HG02884 (cell line): ENCODE results near the gene AGRN.
"Not testable (repeated sequence)": the region's sequence is repeated elsewhere in the genome, so short reads cannot be mapped to it uniquely, and the experiment has no call there.

Experiments used
- ATAC-seq: cut with Tn5 transposase; IDR thresholded peaks from one replicate; pipeline ENCODE4 v1.9.1; 2021; ENCODE audit warnings: mild to moderate bottlenecking, moderate library complexity; ENCODE audit not compliant: unreplicated experiment

The AGRN gene

DNA sequence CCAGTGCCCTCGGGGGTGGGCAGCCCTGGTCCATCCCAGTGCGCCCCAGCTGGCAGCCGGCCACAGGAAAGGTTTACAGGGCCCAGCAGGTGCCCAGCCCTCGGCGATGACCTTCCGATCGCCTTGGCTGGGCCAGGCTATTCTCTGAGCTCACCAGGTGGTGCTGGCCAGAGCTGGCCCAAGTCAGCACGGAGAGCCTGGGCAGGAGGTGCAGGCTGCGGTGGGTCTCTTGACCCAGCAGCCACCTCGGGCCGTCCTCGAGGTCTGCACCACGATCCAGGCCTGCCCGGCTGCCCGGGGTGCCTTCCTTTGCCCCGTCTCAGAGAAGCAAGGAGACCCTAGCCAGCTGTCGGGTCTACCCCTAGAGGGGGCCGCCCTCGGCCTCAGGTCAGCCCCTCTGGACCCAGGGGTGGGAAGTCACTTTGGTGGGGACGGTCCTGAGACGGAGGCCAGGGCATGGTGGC, 38.4 kb upstream of the AGRN start:
- ATAC-seq, result no peak

DNA sequence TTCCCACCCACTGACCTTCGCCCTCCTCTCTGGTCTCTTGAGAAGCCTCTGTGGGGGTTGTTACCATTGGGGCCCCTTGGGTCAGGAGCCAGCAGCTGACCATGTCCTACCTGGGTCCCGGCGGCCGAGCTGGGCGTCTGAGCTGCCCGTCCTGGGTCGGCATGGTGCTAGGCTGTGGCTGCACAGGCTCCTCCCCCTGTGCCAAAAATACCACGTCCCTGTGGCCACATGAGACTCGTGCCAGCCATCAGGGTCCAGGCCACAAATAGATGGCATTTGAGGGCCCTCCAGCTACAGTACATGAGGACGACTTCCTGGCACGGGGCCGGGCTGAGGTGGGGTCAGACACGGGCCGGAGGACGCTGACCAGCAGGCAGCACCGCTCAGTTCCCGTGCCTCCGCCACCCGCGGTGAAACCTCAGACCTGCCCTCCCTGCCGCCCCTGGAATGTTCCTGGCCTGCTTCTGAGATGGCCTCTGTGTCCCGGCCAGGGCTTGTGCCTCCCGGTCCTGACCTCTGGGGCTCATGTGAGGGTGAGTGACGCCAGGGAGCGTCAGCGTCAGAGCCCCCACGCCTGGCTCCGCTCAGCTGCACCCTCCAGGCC, 37.9 kb upstream of the AGRN start, which contains the start of gene PERM1:
PERM1 (minus strand) TSS at position 139 of the 604 bp plus-strand sequence. CDS start 1,064 bp downstream, outside the sequence.
- no peak for ATAC-seq

DNA sequence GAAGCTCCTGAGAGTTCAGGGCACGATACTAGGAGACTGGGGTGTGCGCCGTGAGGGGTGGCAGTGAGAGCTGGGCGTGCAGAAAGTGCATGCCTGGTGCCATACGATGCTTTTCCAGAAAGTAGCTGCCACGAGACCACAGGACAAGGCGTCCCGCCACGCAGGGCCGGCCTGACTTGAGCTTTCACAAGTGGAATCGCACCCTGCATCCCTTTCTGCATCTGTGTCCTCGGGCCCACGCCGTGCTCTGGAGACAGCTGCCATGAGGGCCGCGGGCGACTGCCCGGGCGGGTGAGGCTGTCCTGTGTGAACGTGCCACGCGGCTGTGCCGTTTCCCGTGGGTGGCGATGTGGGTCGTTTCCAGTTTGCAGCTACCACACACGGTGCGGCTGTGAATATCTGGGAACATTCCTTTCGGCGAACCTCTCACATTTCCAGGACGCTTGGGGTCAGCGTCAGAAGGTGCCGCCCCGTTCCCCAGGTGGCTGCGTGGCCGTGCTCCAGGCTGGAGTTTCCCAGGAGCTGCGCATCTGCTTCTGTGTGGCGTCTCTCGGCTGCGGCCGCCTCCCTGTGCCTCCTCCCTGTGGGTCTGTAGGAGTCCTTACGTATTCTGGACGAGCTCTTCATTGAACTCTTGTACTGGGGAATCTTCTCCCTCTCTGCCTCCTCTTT, 37.0 kb upstream of the AGRN start:
- ATAC-seq, result no peak

DNA sequence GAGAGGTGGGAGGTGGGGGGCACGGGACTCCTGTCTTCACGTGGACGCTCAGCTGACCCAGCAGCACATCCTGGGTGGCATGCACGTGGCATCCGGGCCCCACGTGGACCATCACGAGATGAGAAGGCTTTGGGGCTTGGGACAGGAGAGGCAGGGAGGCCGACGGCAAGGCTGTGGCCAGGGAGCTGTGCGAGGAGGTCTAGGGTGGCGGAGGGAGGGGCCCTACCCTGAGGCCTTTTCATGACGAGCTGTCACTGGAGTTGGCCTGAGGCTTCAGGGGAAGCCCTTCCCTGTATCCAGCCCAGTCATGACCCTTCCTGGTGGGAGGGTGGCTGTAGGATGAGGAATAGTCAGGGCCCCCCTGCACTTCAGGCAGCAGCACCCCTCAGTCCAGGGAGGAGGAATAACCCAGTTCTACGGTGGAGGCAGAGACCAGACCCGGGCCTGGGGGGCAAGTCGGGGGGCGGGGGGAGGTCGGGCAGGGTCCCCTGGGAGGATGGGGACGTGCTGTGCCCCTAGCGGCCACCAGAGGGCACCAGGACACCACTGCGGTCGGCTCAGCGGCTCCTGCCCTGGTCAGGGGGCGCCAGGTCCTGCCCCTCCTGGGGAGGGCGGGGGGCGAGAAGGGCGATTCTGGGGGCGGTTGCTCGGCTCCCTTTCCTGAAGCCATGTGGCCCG, 36.0 kb upstream of the AGRN start:
- ATAC-seq, result no peak

DNA sequence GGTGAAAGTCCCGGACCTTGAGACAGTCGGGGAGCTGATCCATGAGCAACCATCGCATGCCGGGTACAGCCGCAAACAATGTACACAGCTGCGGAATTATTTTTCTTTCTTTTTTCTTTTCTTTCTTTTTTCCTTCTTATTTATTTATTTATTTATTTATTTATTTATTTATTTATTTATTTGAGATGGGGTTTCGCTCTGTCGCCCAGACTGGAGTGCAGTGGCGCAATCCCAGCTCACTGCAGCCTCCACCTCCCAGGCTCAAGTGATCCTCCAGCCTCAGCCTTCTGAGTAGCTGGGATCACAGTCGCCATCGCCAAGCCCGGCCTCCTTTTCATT, 35.5 kb upstream of the AGRN start:
- ATAC-seq, result no peak

DNA sequence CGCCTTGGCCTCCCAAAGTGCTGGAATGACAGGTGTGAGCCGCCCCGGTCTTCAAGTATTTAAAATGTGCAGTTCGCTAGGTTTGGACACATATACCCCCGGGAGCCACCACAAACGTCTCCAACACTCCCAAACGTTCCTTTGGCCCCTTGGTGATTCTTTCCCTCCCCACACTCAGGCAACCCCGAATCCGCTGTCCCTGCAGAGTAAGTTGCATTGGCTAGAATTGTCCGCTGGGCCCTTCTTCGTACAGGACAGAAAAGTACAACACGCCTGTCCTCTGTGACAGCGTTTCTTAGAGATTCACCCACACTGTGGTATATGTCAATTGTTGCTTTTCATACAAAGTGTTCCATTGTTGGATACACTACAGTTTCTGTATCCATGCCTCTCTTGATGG, 34.8 kb upstream of the AGRN start:
- ATAC-seq, result no peak

DNA sequence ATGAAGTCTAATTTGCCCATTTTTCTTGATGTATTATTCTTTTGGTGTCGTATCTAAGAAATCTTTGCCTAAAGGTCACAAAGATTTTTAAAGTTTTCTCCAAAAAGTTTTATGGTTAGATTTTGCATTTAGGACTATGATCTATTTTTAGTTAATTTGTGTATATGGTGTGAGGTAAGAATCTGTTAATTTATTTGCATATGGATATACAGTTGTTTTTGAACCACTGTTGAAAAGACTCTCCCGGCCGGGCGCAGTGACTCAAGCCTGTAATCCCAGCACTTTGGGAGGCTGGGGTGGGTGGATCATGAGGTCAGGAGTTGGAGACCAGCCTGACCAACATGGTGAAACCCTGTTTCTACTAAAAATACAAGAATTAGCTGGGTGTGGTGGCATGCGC, 31.9 kb upstream of the AGRN start:
- ATAC-seq, result not testable (repeated sequence)

DNA sequence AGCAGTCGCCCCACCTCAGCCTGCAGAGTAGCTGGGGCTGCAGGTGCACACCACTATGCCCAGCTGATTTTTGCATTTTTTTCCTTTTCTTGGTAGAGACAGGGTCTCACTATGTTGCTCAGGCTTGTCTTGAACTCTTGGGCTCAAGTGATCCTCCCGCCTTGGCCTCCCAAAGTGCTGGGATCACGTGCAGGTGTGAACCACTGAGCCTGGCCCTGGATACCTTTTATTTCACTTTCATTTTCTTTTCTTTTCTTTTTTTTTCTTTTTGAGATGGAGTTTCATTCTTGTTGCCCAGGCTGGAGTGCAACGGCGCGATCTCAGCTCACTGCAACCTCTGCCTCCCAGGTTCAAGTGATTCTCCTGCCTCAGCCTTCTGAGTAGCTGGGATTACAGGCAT, 28.6 kb upstream of the AGRN start:
- ATAC-seq, result not testable (repeated sequence)

DNA sequence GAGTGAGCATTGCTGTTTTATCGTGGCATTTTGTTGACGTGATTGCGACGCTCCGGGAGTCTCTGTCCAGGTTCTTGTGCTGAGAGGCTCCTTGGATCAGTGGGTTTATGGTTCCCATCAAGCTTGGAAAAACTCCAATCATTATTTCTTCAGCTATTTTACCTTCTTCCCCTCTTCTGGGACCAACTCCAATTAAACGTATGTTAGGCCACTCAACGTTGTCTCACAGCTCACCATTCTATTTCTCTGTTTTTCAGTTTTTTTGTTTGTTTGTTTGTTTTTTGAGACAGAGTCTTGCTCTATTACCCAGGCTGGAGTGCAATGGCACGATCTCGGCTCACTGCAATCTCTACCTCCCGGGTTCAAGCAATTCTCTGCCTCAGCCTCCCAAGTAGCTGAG, 28.0 kb upstream of the AGRN start:
- no peak for ATAC-seq

DNA sequence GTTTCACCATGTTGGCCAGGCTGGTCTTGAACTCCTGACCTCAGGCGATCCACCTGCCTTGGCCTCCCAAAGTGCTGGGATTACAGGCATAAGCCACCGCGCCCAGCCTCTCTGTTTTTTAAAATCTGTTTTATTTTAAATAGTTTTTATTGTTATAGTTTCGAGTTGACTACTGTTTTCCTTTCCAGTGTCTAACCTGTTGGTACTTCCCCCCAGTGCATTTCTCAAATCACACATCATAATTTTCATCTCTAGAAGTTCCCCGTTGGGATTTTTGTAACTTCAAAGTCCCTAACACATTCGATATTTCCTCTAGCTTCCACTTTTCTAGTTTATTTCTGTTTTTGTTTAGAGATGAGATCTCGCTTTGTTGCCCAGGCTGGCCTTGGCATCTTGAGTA, 27.6 kb upstream of the AGRN start:
- no peak for ATAC-seq

DNA sequence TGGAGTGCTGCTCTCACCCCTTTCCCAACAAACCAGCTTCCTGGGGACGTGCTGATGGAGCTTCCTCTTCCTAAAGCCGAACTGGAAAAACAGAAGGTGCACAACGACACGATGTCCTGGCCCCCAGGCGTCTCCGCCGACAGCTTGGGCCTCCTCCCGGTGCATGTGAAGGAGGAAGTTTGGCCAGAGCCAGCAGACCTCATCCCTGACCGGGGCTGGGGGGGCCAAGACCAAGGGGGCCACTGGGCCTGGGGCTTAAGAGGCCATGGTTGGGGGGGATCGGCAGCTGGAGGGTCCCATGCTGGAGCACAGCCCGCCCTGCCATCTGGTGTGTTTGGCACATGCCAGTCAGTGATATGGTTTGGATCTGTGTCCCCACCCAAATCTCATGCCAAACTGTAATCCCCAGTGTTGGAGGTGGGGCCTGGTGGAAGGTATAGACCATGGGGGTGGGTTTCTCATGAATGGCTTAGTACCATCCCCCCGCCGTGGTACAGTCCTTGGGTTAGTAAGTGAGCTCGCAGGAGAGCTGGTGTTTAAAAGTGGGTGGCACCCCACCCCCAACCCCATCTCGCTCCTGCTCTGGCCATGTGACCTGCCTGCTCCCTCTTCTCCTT, 26.4 kb upstream of the AGRN start:
- no peak for ATAC-seq

DNA sequence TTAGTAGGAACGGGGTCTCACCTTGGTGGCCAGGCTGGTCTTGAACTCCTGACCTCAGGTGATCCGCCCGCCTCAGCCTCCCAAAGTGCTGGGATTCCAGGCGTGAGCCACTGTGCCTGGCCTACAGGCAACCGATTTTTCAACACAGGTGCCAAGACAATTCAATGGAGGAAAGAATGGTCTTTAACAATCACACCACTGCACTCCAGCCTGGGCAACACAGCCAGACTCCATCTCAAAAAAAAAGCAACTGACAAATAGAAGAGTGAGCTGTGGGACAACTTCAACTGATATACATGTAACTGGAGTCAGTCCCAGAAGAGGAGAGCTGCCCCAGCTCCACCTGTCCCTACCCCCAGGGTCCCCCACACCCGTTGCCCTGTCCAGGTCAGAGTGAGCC, 25.4 kb upstream of the AGRN start:
- not testable (repeated sequence) for ATAC-seq

DNA sequence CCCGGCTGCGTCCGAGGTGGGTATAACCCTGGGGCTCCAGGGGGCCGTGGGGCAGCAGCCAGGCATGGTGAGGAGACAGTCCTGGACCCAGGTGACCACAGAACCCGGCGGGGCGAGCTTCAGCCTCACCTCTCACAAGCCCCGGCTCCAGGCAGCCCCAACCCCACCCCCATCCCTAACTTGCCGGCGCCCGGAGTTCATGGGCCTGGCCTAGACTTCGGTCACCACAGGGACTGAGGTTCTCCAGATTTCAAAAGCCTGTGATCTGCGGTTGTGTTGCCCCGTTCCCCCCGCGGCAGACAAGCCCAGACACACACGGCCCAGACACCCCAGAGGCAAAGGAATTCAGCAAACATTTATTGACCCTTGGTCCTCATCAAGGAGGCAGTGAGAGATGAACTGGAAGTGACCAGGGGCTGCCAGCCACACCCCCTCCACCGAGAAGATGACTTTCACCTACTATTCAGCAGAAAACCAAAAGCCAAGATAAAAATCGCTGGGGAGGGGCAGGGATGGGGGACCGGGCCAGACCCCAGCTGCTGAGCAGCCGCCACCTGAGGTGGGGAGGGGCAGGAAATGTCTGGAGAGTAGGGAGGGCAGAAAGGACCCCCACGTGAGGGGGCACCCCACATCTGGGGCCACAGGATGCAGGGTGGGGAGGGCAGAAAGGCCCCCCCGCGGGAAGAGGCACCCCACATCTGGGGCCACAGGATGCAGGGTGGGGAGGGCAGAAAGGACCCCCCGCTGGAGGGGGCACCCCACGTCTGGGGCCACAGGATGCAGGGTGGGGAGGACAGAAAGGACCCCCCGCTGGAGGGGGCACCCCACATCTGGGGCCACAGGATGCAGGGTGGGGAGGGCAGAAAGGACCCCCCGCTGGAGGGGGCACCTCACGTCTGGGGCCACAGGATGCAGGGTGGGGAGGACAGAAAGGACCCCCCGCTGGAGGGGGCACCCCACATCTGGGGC, 24.0 kb upstream of the AGRN start:
- ATAC-seq, result no peak

DNA sequence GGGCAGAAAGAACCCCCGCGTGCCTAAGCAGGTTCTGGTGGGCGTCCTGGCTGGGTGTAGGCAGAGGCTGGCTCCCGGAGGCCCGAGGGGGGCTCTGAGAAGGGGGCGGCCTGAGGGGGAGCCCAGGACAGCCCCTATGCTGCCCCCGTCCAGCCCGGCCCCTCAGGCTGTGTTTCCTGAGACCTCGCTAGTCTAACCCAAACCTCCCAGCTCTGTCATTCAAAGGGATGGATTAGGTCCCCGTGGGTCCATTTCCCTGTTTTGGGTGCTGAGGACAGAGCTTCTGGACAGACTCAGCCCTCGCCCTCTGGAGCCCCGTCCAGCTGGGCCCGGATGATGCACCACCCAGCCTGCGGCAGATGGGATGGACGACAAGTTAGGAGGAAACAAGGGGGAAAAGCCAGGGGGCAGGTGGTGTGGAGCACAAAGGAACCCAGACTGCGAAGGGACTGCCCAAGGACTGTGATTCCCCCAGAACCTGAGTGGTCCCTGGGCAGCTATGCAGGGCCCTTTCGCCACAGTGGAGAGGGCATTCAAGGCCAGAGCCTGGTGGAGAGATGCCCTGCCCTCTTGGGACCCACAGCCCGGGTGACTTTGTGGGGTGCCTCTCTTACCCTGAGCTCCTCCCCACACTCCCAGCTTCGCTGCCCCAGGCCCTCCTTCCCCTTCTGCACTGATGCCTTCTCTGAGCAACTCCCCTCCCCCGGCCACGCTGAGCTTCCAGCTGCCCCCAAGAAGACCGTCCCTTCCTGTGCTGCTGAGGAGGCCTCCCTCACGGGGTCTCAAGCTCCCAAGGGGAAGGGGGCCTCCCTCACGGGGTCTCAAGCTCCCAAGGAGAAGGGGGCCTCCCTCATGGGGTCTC, 22.8 kb upstream of the AGRN start:
- ATAC-seq, result no peak

DNA sequence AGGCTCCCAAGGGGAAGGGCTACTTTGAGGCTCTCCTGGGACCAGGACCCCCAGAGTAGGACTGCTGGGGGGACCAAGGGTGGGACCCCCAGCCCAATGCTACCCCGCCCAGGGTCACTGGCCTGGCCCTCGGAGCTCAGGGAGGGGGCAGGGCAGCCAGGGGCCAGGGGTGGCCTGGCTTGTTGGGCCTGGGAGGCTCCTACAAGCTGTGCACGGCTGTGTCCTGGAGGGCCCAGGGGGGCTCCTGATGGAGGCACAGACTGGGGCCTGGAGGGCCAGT, 22.3 kb upstream of the AGRN start:
- no peak for ATAC-seq

DNA sequence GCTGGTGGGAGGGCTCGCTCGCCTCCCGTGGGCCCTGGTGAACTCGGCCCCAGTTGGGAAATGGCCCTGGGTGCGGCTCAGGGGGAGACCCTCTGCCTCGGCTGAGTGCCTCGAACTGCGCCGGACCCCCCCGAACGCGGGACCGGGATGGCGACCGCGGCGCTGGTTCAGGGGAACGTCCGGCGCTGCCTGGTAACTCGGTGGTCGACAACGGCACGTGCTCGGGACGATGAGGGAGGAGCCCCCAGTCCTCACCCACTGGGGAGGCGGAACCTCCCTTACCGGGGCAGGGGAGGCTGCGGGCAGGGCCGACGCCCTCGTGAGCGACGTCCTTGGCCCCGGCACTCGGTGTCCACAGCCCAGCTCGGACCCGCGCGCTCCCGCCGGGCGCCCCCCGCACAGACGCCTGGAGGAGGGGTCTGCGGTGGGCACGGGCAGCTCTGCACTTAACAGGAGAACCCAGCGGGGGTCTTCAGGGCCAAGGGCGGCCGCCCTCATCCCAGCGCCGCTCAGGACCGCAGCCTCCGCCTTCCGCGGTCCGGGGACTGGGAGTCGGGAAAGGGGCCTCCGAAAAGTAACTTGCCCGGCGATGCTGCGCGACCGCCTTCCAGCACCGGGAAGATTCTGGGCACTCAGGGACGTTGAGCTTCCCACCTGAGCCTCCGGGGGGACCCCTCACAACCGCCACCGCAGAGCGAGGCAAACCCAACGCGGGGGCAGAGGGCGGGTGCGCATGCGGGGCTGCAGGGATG, 21.8 kb upstream of the AGRN start:
- no peak for ATAC-seq

DNA sequence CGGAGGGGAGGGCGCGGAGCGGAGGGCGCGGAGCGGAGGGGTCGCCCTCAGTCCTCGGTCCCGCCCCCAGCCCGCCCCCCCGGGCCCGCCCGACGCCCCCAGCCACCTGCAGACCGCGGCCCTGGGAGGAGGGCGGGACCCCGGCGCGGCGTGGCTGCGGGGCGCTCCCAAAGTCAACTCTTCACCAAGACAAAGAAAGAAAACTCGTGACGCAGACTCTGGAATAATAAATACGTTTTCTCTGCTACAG, 21.2 kb upstream of the AGRN start:
- no peak for ATAC-seq

DNA sequence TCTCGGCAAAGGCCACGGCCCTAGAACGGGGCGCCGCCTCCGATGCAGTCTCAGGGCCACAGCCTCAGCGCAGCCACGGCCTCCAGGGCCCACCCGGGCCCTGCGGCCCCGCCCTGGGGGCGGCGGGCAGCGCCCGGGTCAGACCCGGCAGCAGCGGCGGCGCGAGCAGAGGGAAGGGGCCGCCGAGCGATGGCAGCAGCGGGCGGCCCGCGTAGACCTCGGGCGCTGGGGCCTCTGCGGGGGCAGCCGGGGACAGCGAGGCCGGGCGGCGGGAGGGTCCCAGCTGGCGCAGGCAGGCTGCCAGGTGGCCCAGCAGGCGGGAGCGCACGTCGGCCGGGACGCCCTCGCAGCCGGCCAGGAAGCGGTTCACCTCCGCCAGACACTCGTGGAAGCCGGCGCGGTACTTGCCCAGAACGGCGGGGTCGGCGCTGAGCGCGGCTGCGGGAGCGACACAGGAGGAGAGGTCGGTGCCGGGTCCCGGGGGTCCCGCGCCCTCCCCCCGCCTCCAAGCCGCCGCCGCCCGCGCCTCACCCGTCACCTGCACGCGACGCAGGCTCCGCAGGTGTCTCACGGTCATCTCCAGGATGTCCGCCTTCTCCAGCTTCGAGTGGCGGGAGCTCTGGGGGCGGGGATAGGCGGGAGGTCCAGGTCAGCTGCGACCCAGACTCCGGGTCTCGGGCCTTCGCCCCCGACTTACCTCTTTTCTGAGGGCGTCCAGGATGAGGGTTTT, 20.8 kb upstream of the AGRN start:
- ATAC-seq, result no peak
